Transverse colon (tissue), 4 donors: ENCODE results near the gene ARVCF. TPM values are rescaled to one million over a fixed set of nuclear protein-coding genes. Genes with fewer than 3 reads are reported as not detected.

Experiments
- DNase-seq: peaks from one replicate; pipeline ENCODE4 v3.0.0-alpha.2; 2019
- H3K27ac ChIP-seq, 4 donors: fragments of 200-600 bp; sonication (generic); 2 replicates each; pipeline ENCODE4 v1.5.1; 2016 to 2018; ENCODE audit warnings: inconsistent platforms in 4 of 4
- H3K27me3 ChIP-seq: fragments of 200-600 bp; sonication (generic); 2 replicates; pipeline ENCODE4 v1.5.1; 2017; ENCODE audit warnings: inconsistent platforms
- H3K36me3 ChIP-seq, 4 donors: fragments of 200-600 bp; sonication (generic); 2 replicates each; pipeline ENCODE4 v1.5.1; 2017 to 2019; ENCODE audit warnings: inconsistent platforms in 4 of 4
- H3K4me1 ChIP-seq, 4 donors: fragments of 200-600 bp; sonication (generic); 2 replicates each; pipeline ENCODE4 v1.5.1; 2017 to 2020; ENCODE audit warnings: inconsistent platforms in 4 of 4
- H3K4me3 ChIP-seq, 4 donors: fragments of 200-600 bp; sonication (generic); 1 replicate in 1 of 4; 2 replicates in 3 of 4; pipeline versions ENCODE4 v1.5.1 to v1.6.1; 2017 to 2019; ENCODE audit warnings: inconsistent platforms in 4 of 4
- H3K9me3 ChIP-seq, 2 donors: fragments of 200-600 bp; sonication (generic); 2 replicates each; pipeline ENCODE4 v1.5.1; 2017 to 2019; ENCODE audit warnings: inconsistent platforms in 2 of 2
- EP300 ChIP-seq: sonication (generic); formaldehyde crosslinking; IDR thresholded peaks from one replicate; pipeline ENCODE4 v1.6.1; 2017; ENCODE audit warnings: antibody characterized with exemption, low read depth
- POLR2A ChIP-seq: fragments of 450-650 bp; IDR thresholded peaks from one replicate; pipeline ENCODE4 v1.6.1; 2016; ENCODE audit warnings: antibody characterized with exemption, mild to moderate bottlenecking, moderate library complexity
- POLR2AphosphoS5 ChIP-seq, 3 donors: sonication (generic); formaldehyde crosslinking; IDR thresholded peaks; one replicate each; pipeline ENCODE4 v1.6.1; 2016; ENCODE audit warnings: antibody characterized with exemption in 3 of 3
- WGBS, 2 donors: methylation state at CpG; one replicate each; pipeline ENCODE4 v1.1.5; 2018; ENCODE audit warnings: low coverage in 1 of 2; 5-methylcytosine and 5-hydroxymethylcytosine counted together
- in situ Hi-C, 4 donors: fragments of 200-750 bp; cut with MboI; loops; one replicate each; pipeline versions ENCODE4 v1.15.0 to v1.15.1; 2017; ENCODE audit warnings: low sequenced_read_pairs in 3 of 4, low pct_ligation_motif_present in 1 of 4, low pct_unique_long_range_greater_than_20kb in 1 of 4
- intact Hi-C: fragments of 100-400 bp; cut with DNase I; formaldehyde crosslinking; loops from one replicate; pipeline ENCODE4 v1.15.1; 2023; ENCODE audit warnings: low total_unique reads
- small RNA-seq, 4 donors: library from RNA; depleted of rRNA; stranded (forward); fragments of <200 nt; gene quantifications; one replicate each; pipeline ENCODE3, GENCODE V24; 2016
- total RNA-seq, 4 donors: library from RNA; depleted of rRNA; stranded (reverse); fragments of >200 nt; gene quantifications; one replicate each; pipeline ENCODE4 v1.1.0, GENCODE V29; 2016
- TF ChIP-seq, protein P1 (sequence below), 5 experiments: fragments of 200-600 bp in 3 of 5; fragments of 450-650 bp in 2 of 5; sonication (generic) in 3 of 5; IDR thresholded peaks; 1 replicate in 2 of 5; 2 replicates in 3 of 5; pipeline ENCODE4 v1.5.1; 2016 to 2017; ENCODE audit warnings: antibody characterized with exemption in 5 of 5, inconsistent platforms in 3 of 5, mild to moderate bottlenecking in 2 of 5, moderate library complexity in 1 of 5

The ARVCF gene
- total RNA-seq, 4 donors from 2014 or later, result 15.3 to 81.6 (median 19.3) TPM

DNA sequence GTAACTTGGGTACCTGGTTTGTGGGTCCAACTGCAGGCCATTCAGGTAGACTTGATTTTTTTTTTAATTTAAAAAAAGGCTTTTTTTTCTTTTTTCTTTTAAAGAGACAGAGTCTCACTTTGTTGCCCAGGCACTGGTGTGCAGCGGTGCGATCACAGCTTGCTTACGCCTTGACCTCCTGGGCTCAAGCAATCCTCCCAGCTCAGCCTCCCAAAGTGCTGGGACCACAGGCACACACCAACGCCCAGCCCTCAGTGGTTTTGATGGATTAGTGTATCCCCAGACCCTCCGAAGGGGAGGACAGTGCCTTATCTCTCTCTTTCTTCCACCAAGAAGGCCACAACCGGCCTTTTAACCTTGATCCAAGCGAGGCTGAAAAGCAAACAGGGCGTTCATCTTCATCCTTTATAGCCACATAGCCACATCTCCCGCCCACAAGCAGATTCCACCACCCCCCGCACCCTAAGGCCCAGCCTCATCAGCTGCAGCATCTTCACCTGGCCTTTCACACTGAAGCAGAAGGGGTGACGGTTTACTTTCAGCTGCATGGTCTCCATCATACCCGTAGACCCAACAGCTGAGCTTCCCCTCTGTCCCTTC lies 92.6 kb downstream of the ARVCF start:
- no peak for DNase-seq
- Histone ChIP-seq H3K4me1 (no peaks in the 10 kb centered on the region), H3K27me3 (no peaks in the 10 kb centered on the region), H3K36me3 (no peaks in the 10 kb centered on the region), H3K9me3 (no peaks in the 10 kb centered on the region), H3K27ac (no peak overlapping the region), H3K4me3 (no peak overlapping the region)
- in situ Hi-C loops (no loop called here), intact Hi-C loops (no loop called here)
- TF ChIP-seq EP300 (no peak), POLR2A (no peak)
- TF ChIP-seq, protein P1, sequence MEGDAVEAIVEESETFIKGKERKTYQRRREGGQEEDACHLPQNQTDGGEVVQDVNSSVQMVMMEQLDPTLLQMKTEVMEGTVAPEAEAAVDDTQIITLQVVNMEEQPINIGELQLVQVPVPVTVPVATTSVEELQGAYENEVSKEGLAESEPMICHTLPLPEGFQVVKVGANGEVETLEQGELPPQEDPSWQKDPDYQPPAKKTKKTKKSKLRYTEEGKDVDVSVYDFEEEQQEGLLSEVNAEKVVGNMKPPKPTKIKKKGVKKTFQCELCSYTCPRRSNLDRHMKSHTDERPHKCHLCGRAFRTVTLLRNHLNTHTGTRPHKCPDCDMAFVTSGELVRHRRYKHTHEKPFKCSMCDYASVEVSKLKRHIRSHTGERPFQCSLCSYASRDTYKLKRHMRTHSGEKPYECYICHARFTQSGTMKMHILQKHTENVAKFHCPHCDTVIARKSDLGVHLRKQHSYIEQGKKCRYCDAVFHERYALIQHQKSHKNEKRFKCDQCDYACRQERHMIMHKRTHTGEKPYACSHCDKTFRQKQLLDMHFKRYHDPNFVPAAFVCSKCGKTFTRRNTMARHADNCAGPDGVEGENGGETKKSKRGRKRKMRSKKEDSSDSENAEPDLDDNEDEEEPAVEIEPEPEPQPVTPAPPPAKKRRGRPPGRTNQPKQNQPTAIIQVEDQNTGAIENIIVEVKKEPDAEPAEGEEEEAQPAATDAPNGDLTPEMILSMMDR (IDR thresholded peaks at IDR 0.05), result no peak
- WGBS, 2 donors, result 87 to 100% methylated on average over 2 to 12 of the region's 12 CpGs

DNA sequence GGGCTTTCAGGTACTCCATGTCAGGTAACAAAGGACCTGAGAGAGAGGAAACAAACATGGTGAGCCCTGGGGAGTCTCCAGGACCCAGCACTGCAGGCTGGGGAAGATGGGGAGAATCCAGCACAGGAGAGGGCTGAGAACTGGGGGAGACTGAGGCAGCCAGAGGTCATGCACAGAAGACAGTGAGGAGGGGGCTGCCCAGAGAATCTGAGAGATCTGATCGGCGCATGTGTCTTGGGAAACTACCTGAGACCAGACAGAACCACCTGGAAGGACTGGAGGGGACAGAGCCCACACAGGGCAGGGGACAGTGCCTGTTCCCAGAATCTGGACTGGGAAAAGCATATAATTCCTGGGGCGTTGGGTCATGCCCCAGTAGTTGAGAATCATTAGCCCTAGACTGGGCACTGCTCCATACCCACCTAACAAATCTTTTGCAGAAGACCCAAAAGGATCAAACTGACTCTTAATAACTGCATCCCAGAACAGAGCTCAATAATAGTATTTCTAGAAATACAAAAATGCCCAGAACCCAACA lies 95.0 kb downstream of the ARVCF start:
- H3K4me3 ChIP-seq, result no peak overlapping the region
- peaks cover 0 to 12% (median 0%) of the 10 kb centered on the region in 4 donors for H3K36me3 ChIP-seq
- H3K27me3 ChIP-seq, result no peaks in the 10 kb centered on the region
- no peak overlapping the region for H3K27ac ChIP-seq
- TF ChIP-seq EP300, result no peak
- TF ChIP-seq POLR2AphosphoS5 (IDR thresholded peaks at IDR 0.05), result no peak
- TF ChIP-seq, protein P1 (IDR thresholded peaks at IDR 0.05), result no peak
- TF ChIP-seq POLR2A, result no peak
- no peak for DNase-seq
- no peaks in the 10 kb centered on the region for H3K4me1 ChIP-seq
- in situ Hi-C loops (no loop called here), intact Hi-C loops (no loop called here)
- H3K9me3 ChIP-seq, result no peaks in the 10 kb centered on the region
- WGBS, 2 donors, result 0 to 92% methylated on average over 1 to 3 of the region's 3 CpGs

Small RNA genes lying within 50 kb of the gene (small RNA-seq; reads per million reads assigned to genes)
- gene MIR185, result 0.59 to 10.7 (median 4.1) reads per million in 4 donors

Other genes with a start within 250 kb of the ARVCF start
- gene GNB1L, start 161.9 kb downstream of the ARVCF start, total RNA-seq, result 1 to 10 TPM in 3 of 4 donors, under 1 TPM in 1; 0.80 to 4.8 (median 2.8) TPM
- gene RTL10, start 161.9 kb downstream of the ARVCF start, total RNA-seq, result 10 to 100 TPM in 1 of 4 donors, 1 to 10 TPM in 3; 7.1 to 16.8 (median 7.8) TPM
- gene COMT, start 75.1 kb downstream of the ARVCF start, total RNA-seq, result 100 to 1,000 TPM in 1 of 4 donors, 10 to 100 TPM in 3; 58.5 to 103 (median 85.3) TPM
- 10 to 100 TPM; 12.1 to 28.9 (median 21.6) TPM for gene TXNRD2, start 75.0 kb downstream of the ARVCF start, total RNA-seq
- gene TANGO2, start 4.3 kb upstream of the ARVCF start, total RNA-seq, result 100 to 1,000 TPM in 1 of 4 donors, 10 to 100 TPM in 3; 32.9 to 101 (median 50.6) TPM
- 100 to 1,000 TPM in 1 of 4 donors, 10 to 100 TPM in 3; 34.3 to 182 (median 64.7) TPM for gene DGCR8, start 63.4 kb upstream of the ARVCF start, total RNA-seq
- 100 to 1,000 TPM in 3 of 4 donors, 10 to 100 TPM in 1; 45.6 to 128 (median 106) TPM for gene RANBP1, start 99.3 kb upstream of the ARVCF start, total RNA-seq
- 10 to 100 TPM; 38.6 to 77.4 (median 46.5) TPM for gene TRMT2A, start 100.4 kb upstream of the ARVCF start, total RNA-seq
- gene ZDHHC8, start 115.0 kb upstream of the ARVCF start, total RNA-seq, result 10 to 100 TPM; 14.7 to 56.5 (median 17.1) TPM
- under 1 TPM in 1 of 4 donors, not detected in 3; 0.41 TPM for gene CCDC188, start 134.2 kb upstream of the ARVCF start, total RNA-seq